ENCODE data around the gene TMEM94.
"Not testable (repeated sequence)": the region's sequence is repeated elsewhere in the genome, so short reads cannot be mapped to it uniquely, and the experiment has no call there.

The TMEM94 gene

DNA sequence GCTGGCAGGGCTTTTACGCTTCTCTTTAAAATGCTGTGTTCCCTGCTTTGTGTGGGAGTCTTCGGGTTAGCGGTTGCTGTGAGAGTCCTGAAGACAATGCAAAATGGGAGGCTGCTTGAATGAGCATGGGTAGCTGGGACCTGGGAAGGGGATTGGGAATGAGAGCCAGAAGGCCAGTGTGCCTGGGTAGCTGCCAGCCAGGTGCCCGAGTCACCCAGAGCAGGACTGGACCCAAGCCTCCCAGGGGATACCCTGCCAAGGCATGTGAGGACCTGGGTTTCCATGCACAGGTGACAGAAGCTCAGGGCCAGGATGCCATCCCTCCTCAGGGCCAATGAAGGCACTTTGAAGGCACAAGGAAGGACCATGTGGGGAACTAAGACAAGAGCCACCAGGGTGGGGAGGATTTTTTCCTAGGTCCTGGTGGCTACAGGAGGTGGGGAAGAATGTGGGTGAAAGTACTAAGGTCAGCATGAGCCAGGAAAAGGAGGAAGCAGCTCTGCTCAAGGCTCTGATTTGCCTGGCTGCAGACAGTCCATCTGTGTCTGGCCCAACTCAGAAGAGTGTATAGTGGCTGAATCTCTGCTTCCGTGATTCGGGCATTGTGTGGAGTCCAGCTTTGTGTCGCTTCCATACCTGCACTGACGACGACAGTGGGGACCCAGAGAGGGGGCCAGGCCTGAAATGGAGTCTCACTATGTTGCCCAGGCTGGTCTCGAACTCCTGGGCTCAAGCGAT is 20.5 kb downstream of the TMEM94 start:
- no peak for DNase-seq (ENCODE audit: low spot score)

GRCh38 chr17:75477490-75477862 is 21.0 kb downstream of the TMEM94 start:
- DNase-seq (ENCODE audit: low spot score), result not testable (repeated sequence)

DNA sequence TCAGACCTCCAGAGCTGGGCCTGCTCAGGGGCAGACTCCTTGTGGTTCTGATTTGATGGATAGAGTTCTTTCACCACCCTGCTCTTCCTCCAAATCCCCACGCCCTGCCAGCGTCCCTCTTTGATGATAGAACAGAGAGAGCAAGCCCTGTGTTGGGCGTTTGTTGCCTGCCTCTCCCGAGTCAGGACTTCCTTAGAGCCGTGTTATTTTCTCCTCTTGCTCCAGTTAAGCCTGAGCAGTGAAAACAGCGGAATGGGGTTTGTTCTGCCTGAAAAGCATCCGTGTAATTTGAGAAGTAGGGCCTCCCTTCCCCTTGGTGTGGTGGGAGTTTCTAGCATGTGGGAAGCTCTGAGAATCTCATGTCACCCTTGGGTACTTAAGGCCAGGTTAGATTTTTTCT is 22.1 kb downstream of the TMEM94 start:
- no peak for DNase-seq (ENCODE audit: low spot score)

DNA sequence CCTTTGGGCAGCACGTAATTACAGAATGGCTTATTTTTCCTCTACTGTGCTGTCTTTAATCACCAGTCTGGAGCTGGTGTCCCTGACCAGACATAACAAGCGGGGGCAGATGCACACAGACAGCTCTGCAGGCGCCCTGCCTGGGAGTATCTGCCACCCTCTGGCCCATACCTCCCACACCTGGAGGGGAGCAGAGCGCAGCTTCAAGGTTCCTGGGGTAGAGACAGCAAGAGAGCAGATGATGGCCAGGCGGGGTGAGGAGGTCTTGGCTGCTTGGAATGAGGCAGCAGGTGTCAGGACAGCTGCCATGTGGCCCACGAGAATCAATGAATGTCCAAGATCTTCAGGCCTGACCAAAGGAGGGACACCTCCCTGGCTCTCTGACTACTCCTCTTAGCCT is 23.8 kb downstream of the TMEM94 start:
- no peak for DNase-seq (ENCODE audit: low spot score)

DNA sequence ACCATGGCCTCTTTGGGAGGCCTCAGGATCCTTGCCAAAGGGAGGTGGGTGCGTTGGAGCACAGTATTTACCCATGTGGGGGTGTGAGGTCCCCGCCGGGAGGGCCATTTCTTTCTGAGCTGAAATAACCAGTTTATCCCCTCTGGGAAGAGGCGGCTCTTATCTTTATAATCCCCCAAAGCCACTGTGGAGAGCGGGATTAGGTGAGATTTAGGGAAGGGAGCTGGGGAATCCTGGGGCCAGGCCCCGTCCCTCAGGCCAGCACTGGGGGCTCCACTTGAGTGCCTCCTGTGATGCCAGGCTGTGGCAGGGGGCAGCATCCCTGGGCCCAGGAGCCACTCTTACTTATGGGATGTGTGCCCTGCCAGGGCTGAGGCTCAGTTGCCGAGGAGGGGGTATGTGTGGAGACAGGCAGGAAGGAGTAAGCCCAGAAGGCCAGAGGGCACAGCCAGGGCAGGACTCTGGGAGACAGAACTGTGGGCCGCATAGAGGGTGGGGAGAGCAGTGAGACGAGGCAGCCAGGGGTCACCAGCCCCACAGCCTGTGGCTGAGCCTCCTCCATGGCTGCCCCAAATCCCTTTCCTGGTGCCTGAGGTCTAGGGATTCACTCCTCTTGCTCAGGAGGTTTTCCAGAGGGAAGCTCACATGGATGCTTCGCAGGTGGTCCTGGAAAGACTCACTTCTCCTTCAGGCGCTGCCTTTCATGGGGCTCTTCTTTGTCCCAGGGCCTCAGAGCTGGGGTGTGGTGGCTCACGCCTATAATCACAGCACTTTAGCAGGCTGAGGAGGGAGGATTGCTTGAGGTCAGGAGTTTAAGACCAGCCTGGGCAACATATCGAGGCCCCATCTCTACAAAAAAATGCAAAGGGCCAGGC is 25.0 kb downstream of the TMEM94 start:
- no peak for DNase-seq (ENCODE audit: low spot score)

DNA sequence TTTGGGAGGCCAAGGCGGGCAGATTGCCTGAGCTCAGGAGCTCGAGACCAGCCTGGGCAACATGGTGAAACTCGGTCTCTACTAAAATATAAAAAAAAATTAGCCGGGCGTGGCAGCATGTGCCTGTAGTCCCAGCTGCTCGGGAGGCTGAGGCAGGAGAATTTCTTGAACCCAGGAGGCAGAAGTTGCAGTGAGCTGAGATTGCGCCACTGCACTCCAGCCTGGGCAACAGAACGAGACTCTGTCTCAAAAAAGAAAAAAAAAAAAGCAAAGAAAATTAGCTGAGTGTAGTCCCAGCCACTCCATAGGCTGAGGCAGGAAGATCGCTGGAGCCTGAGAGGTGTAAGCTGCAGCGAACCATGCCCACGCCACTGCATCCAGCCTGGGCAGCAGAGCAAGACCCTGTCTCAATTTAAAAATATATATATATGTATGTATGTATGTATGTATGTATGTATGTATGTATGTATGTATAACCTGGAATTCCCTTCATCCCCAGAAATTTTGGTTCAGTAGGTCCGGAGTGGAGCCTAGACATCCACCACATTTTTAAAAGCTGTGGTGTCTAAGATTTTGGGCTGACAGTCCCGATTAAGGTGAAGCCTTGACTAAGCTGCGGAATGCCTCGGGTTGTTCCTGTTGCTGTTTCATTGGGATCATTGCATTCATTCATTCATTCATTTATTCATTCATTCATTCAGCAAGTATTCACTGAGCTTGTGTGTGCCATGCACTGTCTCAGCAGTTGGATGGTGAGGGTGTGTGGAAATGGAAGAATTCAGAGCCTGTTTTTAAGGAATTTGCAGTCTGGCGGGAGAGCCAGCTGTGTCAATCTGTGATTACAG is 25.9 kb downstream of the TMEM94 start:
- no peak for DNase-seq (ENCODE audit: low spot score)

DNA sequence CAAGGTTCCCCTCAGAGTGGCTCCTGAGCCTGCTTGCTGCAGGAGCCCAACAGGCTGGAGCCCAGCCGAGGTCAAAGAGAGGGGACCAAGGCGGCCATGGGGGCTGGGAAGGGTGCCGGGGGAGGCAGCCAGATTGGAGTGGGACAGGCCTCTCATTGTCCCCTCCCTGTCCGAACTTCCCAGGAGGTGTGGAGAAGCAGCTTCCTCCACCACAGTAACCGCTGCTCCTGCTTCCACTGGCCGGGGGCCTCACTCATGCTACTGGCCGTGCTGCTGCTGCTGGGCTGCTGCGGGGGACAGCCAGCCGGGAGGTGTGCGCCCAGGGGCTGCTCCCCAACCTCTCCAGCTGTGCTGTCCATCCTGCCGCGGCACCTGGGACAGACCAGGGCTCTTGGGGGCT is 29.3 kb downstream of the TMEM94 start:
- no peak for DNase-seq (ENCODE audit: low spot score)

DNA sequence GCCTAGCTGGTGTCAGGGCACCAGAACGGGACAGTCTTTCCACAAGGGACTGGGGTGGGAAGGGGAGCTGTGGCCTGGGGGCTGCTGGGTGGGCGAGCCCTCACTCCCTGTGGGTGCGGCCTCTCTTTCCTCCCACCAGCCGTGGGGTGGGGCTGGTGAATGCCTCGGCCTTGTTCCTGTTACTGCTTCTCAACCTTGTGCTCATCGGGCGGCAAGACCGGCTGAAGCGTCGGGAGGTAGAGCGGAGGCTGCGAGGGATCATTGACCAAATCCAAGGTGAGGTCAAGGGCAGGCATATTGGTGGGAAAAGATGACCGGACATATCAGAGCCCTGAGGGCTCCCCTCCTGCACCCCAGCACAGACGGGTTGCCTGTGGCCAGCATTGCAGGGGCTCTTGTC is 29.7 kb downstream of the TMEM94 start:
- DNase-seq (ENCODE audit: low spot score), result no peak

GRCh38 chr17:75486951-75487350 is 30.5 kb downstream of the TMEM94 start:
- DNase-seq (ENCODE audit: low spot score), result no peak

GRCh38 chr17:75487351-75488070 is 31.1 kb downstream of the TMEM94 start:
- DNase-seq (ENCODE audit: low spot score), result no peak

- DNase-seq (ENCODE audit: low spot score), result no peak
Measured at GRCh38 chr17:75488693-75489510, 32.5 kb downstream of the TMEM94 start.

DNA sequence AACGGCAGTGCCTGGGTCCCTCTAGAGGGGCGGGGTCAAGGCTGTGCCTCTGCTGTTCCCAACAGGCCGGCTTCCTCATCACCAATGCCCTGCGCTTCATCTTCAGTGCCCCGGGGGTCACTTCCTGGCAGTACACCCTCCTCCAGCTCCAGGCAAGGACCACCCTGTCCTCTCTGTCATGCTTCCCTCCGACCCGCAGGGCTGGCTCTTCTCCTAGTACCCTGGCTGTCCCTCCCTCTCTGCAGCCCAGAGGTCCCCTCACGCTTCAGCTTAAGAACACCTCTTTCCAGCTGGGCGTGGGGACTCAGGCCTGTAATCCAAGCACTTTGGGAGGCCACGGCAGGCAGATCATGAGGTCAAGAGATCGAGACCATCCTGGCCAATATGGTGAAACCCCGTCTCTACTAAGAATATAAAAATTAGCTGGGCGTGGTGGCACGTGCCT is 33.1 kb downstream of the TMEM94 start:
- no peak for DNase-seq (ENCODE audit: low spot score)

GRCh38 chr17:75490173-75490743 is 33.8 kb downstream of the TMEM94 start:
- DNase-seq (ENCODE audit: low spot score), result no peak

DNA sequence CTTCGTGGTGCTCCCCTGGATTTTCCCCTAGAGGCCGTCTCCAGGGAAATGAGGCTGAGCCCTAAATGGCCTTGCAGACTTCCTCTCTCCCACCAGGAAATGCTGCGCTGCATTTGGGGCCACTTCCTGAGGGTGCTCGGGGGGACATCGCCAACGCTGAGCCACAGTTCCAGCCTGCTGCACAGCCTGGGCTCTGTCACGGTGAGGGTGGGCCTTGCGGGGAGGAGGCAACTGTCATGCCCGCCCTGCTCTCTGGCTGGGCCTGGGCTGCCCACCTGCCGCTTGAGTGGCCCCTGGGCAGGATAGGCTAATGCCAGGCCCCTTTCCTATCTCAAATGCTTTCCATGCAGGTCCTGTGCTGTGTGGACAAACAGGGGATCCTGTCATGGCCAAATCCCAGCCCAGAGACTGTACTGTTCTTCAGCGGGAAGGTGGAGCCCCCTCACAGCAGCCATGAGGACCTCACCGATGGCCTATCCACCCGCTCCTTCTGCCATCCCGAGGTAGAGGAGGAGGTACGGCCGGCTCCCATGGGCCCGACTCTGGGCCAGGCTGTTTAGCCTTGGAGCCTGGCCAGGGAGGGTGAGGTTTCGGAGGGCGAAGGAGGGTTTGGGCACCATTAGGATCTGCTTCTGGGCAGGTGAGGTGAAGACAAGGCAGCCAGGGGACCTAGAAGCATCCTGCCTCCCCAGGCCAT is 34.7 kb downstream of the TMEM94 start:
- no peak for DNase-seq (ENCODE audit: low spot score)

DNA sequence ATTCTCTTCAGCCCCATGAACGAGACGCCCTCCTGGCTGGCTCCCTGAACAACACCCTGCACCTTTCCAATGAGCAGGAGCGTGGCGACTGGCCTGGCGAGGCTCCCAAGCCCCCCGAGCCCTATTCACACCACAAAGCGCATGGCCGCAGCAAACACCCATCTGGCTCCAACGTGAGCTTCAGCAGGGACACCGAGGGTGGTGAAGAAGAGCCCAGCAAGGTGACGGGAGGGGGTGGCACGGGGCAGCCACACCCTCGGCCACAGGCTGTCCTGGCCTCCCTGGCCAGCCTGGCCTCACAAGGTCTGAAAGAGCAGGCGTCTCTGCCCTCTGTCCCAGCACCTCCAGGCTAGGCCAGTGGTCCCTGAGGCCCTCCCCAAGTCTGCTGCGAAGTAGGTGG is 35.2 kb downstream of the TMEM94 start:
- DNase-seq (ENCODE audit: low spot score), result no peak

DNA sequence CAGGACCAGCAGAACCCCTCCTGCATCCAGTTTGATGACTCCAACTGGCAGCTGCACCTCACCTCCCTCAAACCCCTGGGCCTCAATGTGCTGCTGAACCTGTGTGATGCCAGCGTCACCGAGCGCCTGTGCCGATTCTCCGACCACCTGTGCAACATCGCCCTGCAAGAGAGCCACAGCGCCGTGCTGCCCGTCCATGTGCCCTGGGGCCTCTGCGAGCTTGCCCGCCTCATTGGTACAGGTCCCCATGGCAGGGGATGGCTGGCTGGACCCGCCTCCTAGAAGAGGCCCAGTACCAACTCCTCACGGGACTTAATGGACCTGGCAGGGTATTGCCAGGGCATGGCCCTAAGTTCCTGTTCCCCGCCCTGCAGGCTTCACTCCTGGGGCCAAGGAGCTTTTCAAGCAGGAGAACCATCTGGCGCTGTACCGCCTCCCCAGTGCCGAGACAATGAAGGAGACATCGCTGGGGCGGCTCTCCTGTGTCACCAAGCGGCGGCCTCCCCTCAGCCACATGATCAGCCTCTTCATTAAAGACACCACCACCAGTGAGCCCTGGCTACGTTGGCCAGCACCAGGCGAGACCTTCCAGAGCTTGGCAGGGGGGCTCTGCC is 36.2 kb downstream of the TMEM94 start:
- DNase-seq (ENCODE audit: low spot score), result no peak

- DNase-seq (ENCODE audit: low spot score), result no peak
Measured at GRCh38 chr17:75493476-75494129, 37.2 kb downstream of the TMEM94 start.

DNA sequence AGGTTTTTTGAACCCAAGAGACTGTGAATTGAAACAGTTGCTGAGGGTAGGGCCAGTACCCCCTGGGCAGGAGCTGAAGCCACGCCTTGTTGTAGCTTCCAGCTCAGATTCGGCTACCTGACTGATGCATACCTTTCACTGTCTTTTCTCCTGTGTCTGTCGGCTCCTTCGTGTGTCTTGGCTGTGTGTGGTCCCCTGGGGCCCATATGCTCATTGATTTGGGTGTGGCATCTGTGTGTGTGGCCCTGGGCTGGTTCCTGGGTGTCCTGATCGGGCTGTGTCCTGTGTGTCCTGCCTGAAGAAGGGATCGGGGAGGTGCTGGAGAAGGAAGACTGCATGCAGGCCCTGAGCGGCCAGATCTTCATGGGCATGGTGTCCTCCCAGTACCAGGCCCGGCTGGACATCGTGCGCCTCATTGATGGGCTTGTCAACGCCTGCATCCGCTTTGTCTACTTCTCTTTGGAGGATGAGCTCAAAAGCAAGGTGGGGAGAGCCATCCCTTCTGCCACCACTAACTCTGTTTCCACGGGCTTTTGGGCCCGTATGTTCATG is 38.0 kb downstream of the TMEM94 start:
- no peak for DNase-seq (ENCODE audit: low spot score)

- no peak for DNase-seq (ENCODE audit: low spot score)
Measured at GRCh38 chr17:75496005-75496404, 39.6 kb downstream of the TMEM94 start.
